Skeletal muscle satellite cell (primary cell): ENCODE data around the gene SYNGR1.

Source experiments
- H3K27me3 ChIP-seq: 2 replicates; pipeline ENCODE4 v1.7.0; 2013; ENCODE audit warnings: low read length; ENCODE audit not compliant: control insufficient read depth, insufficient read depth
- H3K36me3 ChIP-seq: 2 replicates; pipeline ENCODE4 v1.7.0; 2013; ENCODE audit warnings: mild to moderate bottlenecking, control low read depth, low read length; ENCODE audit not compliant: insufficient read depth
- H3K4me1 ChIP-seq: 2 replicates; pipeline ENCODE4 v1.7.0; 2013; ENCODE audit warnings: low read length; ENCODE audit not compliant: control insufficient read depth, insufficient read depth
- H3K4me2 ChIP-seq: 2 replicates; pipeline ENCODE4 v1.7.0; 2013; ENCODE audit warnings: mild to moderate bottlenecking, low read length
- H3K4me3 ChIP-seq: 2 replicates; pipeline ENCODE4 v1.7.0; 2013; ENCODE audit warnings: low read length
- H3K9ac ChIP-seq: 2 replicates; pipeline ENCODE4 v1.7.0; 2013; ENCODE audit warnings: mild to moderate bottlenecking, low read depth, low read length, moderate library complexity
- H3K9me3 ChIP-seq: replicated peaks from 2 replicates; pipeline ENCODE4 v1.7.0; 2013; ENCODE audit warnings: mild to moderate bottlenecking, control low read depth, low read length

SYNGR1 gene

DNA sequence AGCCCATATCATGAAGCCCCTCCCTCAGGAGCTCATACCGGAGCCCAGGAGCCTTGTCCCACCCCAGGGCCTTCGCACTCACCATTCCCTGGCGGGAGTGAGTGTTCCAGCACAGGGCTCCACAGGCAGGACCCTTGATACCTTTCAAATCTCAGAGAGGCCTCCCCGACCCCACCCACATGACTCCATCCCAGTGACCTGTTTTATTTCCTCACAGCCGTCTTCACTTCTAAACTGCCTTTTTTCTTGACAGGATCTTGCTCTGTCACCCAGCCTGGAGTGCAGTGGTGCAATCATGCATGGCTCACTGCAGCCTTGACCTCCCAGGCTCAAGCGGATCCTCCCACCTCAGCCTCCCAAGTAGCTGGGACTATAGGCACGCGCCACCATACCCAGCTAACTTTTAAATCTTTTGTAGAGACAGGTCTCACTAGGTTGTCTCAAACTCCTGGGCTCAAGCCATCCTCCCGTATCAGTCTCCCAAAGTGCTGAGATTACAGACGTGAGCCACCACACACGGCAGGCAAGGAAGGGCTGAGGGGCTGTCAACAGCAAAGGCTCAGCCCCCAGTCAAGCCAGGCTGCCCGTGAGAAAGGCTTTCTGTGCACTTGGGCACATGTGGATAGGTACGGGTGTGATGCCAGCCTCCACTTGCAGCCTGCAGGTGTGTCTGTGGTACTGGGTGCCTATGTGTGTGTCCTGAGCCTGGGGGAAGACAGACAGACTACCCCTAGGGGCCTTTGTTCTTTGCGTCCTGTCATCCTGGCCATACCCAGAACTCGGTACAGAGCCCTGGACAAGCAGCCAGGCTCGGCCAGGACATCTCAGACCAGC lies 39.7 kb upstream of the SYNGR1 start:
- Histone ChIP-seq H3K27me3 (no peaks in the 10 kb centered on the region), H3K9me3 (no peaks in the 10 kb centered on the region), H3K4me1 (peaks cover 49% of the 10 kb centered on the region), H3K4me3 (no peak overlapping the region), H3K4me2 (peak overlapping the region; percentile 12), H3K9ac (peak overlapping the region; percentile 53), H3K36me3 (peaks cover 38% of the 10 kb centered on the region)

- Histone ChIP-seq H3K4me1 (peaks cover 58% of the 10 kb centered on the region), H3K27me3 (no peaks in the 10 kb centered on the region), H3K4me2 (no peak overlapping the region), H3K9ac (no peak overlapping the region), H3K9me3 (no peaks in the 10 kb centered on the region), H3K4me3 (no peak overlapping the region), H3K36me3 (peaks cover 55% of the 10 kb centered on the region)
Observed at GRCh38 chr22:39311592-39312400, 38.0 kb upstream of the SYNGR1 start.

DNA sequence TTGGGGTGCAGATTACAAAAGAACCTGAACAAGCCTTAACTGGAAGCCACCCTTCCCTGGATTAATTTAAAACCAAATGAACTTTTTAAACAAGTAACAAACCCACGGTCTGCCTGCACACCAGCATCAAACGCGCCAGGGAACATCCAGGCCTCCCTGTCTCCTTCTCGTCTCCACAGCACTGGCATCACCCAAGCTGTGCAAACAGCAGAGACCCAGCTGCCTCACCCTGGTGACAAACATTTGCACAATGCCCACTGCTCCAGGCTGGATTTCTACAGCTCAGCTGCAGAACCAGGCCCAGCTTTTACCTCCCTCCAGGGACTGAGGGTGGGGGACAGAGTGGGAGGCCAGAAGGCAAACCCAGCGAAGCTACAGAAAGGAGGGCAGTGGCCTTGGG lies 37.4 kb upstream of the SYNGR1 start:
- Histone ChIP-seq H3K4me2 (no peak overlapping the region), H3K9ac (no peak overlapping the region), H3K4me3 (no peak overlapping the region), H3K9me3 (no peaks in the 10 kb centered on the region), H3K36me3 (peaks cover 61% of the 10 kb centered on the region), H3K27me3 (no peaks in the 10 kb centered on the region), H3K4me1 (peaks cover 62% of the 10 kb centered on the region)

- no peaks in the 10 kb centered on the region for H3K27me3 ChIP-seq
- no peak overlapping the region for H3K4me3 ChIP-seq
- H3K9ac ChIP-seq: peak overlapping the region; percentile 24
- H3K4me2 ChIP-seq: peak overlapping the region; percentile 89
- H3K36me3 ChIP-seq: peaks cover 71% of the 10 kb centered on the region
- H3K9me3 ChIP-seq: no peaks in the 10 kb centered on the region
- peaks cover 58% of the 10 kb centered on the region for H3K4me1 ChIP-seq
Observed at GRCh38 chr22:39313258-39314001, 36.4 kb upstream of the SYNGR1 start.

DNA sequence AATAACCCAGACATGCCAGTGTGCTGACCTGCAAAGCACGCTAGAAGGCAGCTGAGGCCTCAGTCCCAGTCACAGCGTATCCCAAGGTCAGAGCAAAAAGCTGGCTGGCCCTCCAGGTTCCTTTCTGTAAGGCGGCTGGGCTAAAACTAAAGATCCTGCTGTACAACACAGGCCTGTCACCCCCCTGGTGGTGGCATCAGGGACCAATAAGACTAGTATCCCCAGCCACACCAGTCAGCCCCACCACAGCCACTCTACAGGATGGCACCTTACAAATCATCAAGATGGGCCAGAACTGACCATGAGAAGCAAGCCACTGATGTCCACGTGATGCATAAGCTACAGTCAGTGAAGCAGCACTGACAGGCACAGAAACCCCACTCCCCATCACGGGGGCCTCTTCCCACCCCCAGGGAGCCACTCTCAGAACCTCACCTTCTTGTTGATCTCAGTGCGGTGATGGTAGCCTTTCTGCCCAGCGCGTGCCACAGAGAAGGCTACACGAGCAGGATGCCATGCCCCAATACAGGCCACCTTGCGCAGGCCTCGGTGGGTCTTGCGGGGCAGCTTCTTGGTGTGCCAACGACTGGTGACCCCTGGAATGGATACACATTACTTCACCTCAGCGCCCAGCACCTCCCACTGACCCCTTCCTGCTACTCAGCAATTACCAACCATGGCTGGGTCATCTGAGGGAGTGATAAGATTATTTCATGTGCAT lies 35.4 kb upstream of the SYNGR1 start:
- Histone ChIP-seq H3K36me3 (peaks cover 80% of the 10 kb centered on the region), H3K4me3 (peak overlapping the region; percentile 73), H3K4me2 (peak overlapping the region; percentile 89), H3K9me3 (no peaks in the 10 kb centered on the region), H3K27me3 (no peaks in the 10 kb centered on the region), H3K4me1 (peaks cover 50% of the 10 kb centered on the region), H3K9ac (peak overlapping the region; percentile 63)

- peak overlapping the region; percentile 73 for H3K4me3 ChIP-seq
- no peaks in the 10 kb centered on the region for H3K9me3 ChIP-seq
- H3K4me2 ChIP-seq: peak overlapping the region; percentile 89
- peaks cover 80% of the 10 kb centered on the region for H3K36me3 ChIP-seq
- peaks cover 40% of the 10 kb centered on the region for H3K4me1 ChIP-seq
- H3K27me3 ChIP-seq: no peaks in the 10 kb centered on the region
- H3K9ac ChIP-seq: peak overlapping the region; percentile 63
Observed at GRCh38 chr22:39315389-39315788, 34.4 kb upstream of the SYNGR1 start.

DNA sequence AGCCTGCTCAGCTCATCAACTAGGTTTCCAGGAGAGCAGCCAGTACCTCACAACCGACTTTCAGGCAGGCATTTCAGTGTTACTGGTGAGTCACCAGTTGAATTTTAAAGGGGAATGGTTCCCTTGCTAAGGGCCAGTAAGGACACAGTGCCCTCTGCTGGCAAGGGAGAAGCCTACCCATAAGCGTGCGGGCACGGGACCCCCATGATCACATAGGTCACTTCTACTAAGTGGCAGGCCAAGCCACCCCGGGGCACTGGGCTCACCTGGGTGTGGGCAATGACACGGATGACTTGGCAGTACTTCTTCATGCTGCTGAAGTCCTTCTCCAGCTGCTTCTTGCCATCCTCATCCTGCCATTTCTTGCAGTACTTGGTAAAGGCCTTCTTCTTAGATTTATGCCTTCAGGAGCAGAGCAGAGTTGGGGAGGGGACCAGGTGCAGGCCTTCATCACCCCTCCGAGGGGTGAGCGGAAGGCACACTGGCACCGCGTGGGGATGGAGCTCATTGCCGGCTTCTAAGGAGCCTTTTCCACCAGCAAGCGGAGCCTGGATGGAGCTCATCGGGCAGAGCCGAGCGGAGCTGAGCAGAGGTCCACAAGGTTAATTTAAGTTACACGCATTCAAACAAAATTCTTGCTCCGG lies 33.2 kb upstream of the SYNGR1 start:
- Histone ChIP-seq H3K9ac (peak overlapping the region; percentile 99), H3K4me2 (peak overlapping the region; percentile 89), H3K36me3 (peaks cover 77% of the 10 kb centered on the region), H3K27me3 (no peaks in the 10 kb centered on the region), H3K4me1 (peaks cover 40% of the 10 kb centered on the region), H3K4me3 (peak overlapping the region; percentile 73), H3K9me3 (no peaks in the 10 kb centered on the region)

DNA sequence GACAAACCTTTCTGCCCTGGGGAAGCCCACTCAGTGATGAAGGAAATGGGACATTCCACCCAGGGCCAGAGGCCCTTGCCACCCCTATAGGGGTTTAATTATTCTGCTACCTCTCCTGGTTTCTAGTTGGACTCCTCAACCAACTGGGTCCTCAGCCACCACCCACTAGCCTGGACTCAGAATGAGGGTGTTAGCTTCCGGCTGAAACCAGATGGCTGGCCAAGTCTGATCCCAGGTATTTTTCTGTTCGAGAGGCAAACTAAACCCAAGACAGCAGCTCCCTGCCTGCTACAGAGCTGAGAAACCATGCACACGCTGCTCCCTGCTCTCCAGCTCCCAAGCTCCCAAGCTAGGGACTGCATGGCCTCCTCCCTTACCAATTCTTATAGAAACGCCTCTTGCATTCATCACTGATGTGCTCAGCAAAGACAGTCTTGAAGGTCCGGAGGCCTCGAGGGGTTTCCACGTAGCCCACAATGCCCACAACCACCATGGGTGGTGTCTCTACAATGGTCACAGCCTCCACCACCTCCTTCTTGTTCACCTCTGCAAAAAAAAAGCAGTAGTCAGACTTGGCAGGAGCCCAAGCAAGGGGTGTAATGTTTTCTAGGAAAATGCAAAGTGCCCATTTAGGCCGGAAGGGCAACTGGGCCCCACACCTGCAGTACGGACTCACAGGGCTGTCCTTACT lies 32.6 kb upstream of the SYNGR1 start:
- Histone ChIP-seq H3K9ac (peak overlapping the region; percentile 99), H3K9me3 (no peaks in the 10 kb centered on the region), H3K27me3 (no peaks in the 10 kb centered on the region), H3K36me3 (peaks cover 70% of the 10 kb centered on the region), H3K4me3 (peak overlapping the region; percentile 73), H3K4me2 (peak overlapping the region; percentile 89), H3K4me1 (peaks cover 35% of the 10 kb centered on the region)

GRCh38 chr22:39317775-39318506 lies 31.9 kb upstream of the SYNGR1 start:
- Histone ChIP-seq H3K9ac (peak overlapping the region; percentile 99), H3K27me3 (no peaks in the 10 kb centered on the region), H3K36me3 (peaks cover 63% of the 10 kb centered on the region), H3K4me2 (peak overlapping the region; percentile 89), H3K4me3 (peak overlapping the region; percentile 73), H3K9me3 (no peaks in the 10 kb centered on the region), H3K4me1 (peaks cover 30% of the 10 kb centered on the region)
